SK-N-SH treated with all-trans-retinoic acid at 6 μM for 48 hours (cell line): ENCODE data around the gene CTSC.

Source experiments
- ESRRG ChIP-seq: fragments of 250-450 bp; sonication (Bioruptor Pico); IDR thresholded peaks from 2 replicates; pipeline ENCODE4 v1.6.1; 2021; ENCODE audit warnings: mild to moderate bottlenecking
- GLIS3 ChIP-seq: fragments of 250-450 bp; sonication (Bioruptor Pico); IDR thresholded peaks from 2 replicates; pipeline ENCODE4 v1.5.0; 2020; ENCODE audit warnings: mild to moderate bottlenecking, moderate library complexity
- ISL1 ChIP-seq: fragments of 250-450 bp; sonication (Bioruptor Pico); IDR thresholded peaks from 2 replicates; pipeline ENCODE4 v2.1.2; 2022; ENCODE audit warnings: mild to moderate bottlenecking, moderate library complexity
- OSR1 ChIP-seq: fragments of 250-450 bp; sonication (Bioruptor Pico); IDR thresholded peaks from 2 replicates; pipeline ENCODE4 v1.8.0; 2022; ENCODE audit warnings: moderate library complexity, mild to moderate bottlenecking, inconsistent platforms
- PATZ1 ChIP-seq: fragments of 250-450 bp; sonication (Bioruptor Pico); IDR thresholded peaks from 2 replicates; pipeline ENCODE4 v1.8.0; 2020; ENCODE audit warnings: mild to moderate bottlenecking, moderate library complexity, borderline replicate concordance
- PPARA ChIP-seq: fragments of 250-450 bp; sonication (Bioruptor Pico); IDR thresholded peaks from 2 replicates; pipeline ENCODE4 v1.5.0; 2020; ENCODE audit warnings: mild to moderate bottlenecking, borderline replicate concordance
- ZNF70 ChIP-seq: fragments of 450-650 bp; formaldehyde crosslinking; IDR thresholded peaks from 2 replicates; pipeline ENCODE4 v1.5.0; 2020; ENCODE audit warnings: mild to moderate bottlenecking, moderate library complexity

GRCh38 chr11:88312628-88313027 lies 24.9 kb downstream of the CTSC start:
- TF ChIP-seq GLIS3 (CRISPR knock-in tag) (no peak), PATZ1 (no peak), ZNF70 (CRISPR knock-in tag) (no peak), ISL1 (CRISPR knock-in tag) (no peak), ESRRG (CRISPR knock-in tag) (no peak), PPARA (CRISPR knock-in tag) (no peak), OSR1 (no peak)
